ENCODE results near the gene PCDHB5. TPM values are rescaled to one million over a fixed set of nuclear protein-coding genes. Genes with fewer than 3 reads are reported as not detected.
"Not testable (repeated sequence)": the region's sequence is repeated elsewhere in the genome, so short reads cannot be mapped to it uniquely, and the experiment has no call there.

Gene PCDHB5
- total RNA-seq, 1 donor from 2014 or later = 9.7 TPM

- peak overlapping the region; percentile 44 for H3K4me3 ChIP-seq (ENCODE audit: insufficient read depth, low read depth, low read length)
- Mint-ChIP-seq H3K36me3 (ENCODE audit: low read depth, unreplicated experiment) (peaks cover 20% of the 10 kb centered on the region), H3K27me3 (ENCODE audit: low read depth, unreplicated experiment) (no peaks in the 10 kb centered on the region), H3K4me3 (ENCODE audit: unreplicated experiment) (peak overlapping the region; percentile 79), H3K9me3 (ENCODE audit: unreplicated experiment) (peaks cover 25% of the 10 kb centered on the region), H3K27ac (ENCODE audit: unreplicated experiment) (no peak overlapping the region), H3K4me1 (ENCODE audit: low read depth, unreplicated experiment) (no peaks in the 10 kb centered on the region)
- no peak for TF ChIP-seq EZH2 (IDR thresholded peaks at IDR 0.05; ENCODE audit: insufficient read depth, low read length)
- no peak for TF ChIP-seq CTCF (IDR thresholded peaks at IDR 0.05; ENCODE audit: insufficient read depth, low read depth, low read length)
- no peaks in the 10 kb centered on the region for H3K79me2 ChIP-seq (ENCODE audit: insufficient read depth, low read length)
- peaks cover 3% of the 10 kb centered on the region for H3K9me3 ChIP-seq (ENCODE audit: insufficient read depth, low read depth, low read length)
- no peak for FAIRE-seq
- no peaks in the 10 kb centered on the region for H3K27me3 ChIP-seq (ENCODE audit: insufficient read depth, low read length)
- no peak for DNase-seq (ENCODE audit: low read depth)
- H3K4me1 ChIP-seq (ENCODE audit: insufficient read depth, low read length) = no peaks in the 10 kb centered on the region
- no peaks in the 10 kb centered on the region for H4K20me1 ChIP-seq (ENCODE audit: insufficient read depth, low read length)
- no peak overlapping the region for H3K27ac ChIP-seq (ENCODE audit: low read depth, low read length)
- H3K4me2 ChIP-seq (ENCODE audit: low read length) = peak overlapping the region; percentile 62
- no peaks in the 10 kb centered on the region for H3K36me3 ChIP-seq (ENCODE audit: insufficient read depth, low read length)
- no peak overlapping the region for H2AFZ ChIP-seq (ENCODE audit: low read depth, low read length)
- H3K9ac ChIP-seq (ENCODE audit: low read length) = no peak overlapping the region
Measured at GRCh38 chr5:141135718-141136266, 786 bp downstream of the PCDHB5 start.

- not testable (repeated sequence) for H3K4me3 ChIP-seq (ENCODE audit: insufficient read depth, low read depth, low read length); H3K27me3 ChIP-seq (ENCODE audit: insufficient read depth, low read length); H3K27ac ChIP-seq (ENCODE audit: low read depth, low read length); H3K27ac Mint-ChIP-seq (ENCODE audit: unreplicated experiment); H3K79me2 ChIP-seq (ENCODE audit: insufficient read depth, low read length); H3K4me1 Mint-ChIP-seq (ENCODE audit: low read depth, unreplicated experiment); FAIRE-seq; H3K9ac ChIP-seq (ENCODE audit: low read length); H3K4me1 ChIP-seq (ENCODE audit: insufficient read depth, low read length); H4K20me1 ChIP-seq (ENCODE audit: insufficient read depth, low read length); H3K9me3 ChIP-seq (ENCODE audit: insufficient read depth, low read depth, low read length); H3K27me3 Mint-ChIP-seq (ENCODE audit: low read depth, unreplicated experiment); H2AFZ ChIP-seq (ENCODE audit: low read depth, low read length); DNase-seq (ENCODE audit: low read depth); H3K4me2 ChIP-seq (ENCODE audit: low read length); H3K4me3 Mint-ChIP-seq (ENCODE audit: unreplicated experiment); H3K36me3 ChIP-seq (ENCODE audit: insufficient read depth, low read length)
- Mint-ChIP-seq H3K9me3 (ENCODE audit: unreplicated experiment) (peaks cover 25% of the 10 kb centered on the region), H3K36me3 (ENCODE audit: low read depth, unreplicated experiment) (peaks cover 16% of the 10 kb centered on the region)
Measured at GRCh38 chr5:141137346-141137745, 2.3 kb downstream of the PCDHB5 start.

GRCh38 chr5:141149812-141150211 lies 14.8 kb downstream of the PCDHB5 start, which contains the start of gene PCDHB6:
Gene PCDHB6 (plus strand): TSS chr5:141150057. CDS start chr5:141150258, 201 bp downstream.
- no peak within 1 kb of the TSS for H2AFZ ChIP-seq (ENCODE audit: low read depth, low read length)
- H3K9ac ChIP-seq (ENCODE audit: low read length) = no peak within 1 kb of the TSS
- Mint-ChIP-seq H3K9me3 (ENCODE audit: unreplicated experiment) (peaks cover 16% of the 10 kb centered on the region), H3K4me1 (ENCODE audit: low read depth, unreplicated experiment) (no peaks in the 10 kb centered on the region), H3K27me3 (ENCODE audit: low read depth, unreplicated experiment) (no peaks in the 10 kb centered on the region), H3K36me3 (ENCODE audit: low read depth, unreplicated experiment) (peaks cover 12% of the 10 kb centered on the region), H3K4me3 (ENCODE audit: unreplicated experiment) (no peak within 1 kb of the TSS), H3K27ac (ENCODE audit: unreplicated experiment) (no peak within 1 kb of the TSS)
- FAIRE-seq = no peak
- TF ChIP-seq CTCF (IDR thresholded peaks at IDR 0.05; ENCODE audit: insufficient read depth, low read depth, low read length) (no peak), EZH2 (IDR thresholded peaks at IDR 0.05; ENCODE audit: insufficient read depth, low read length) (no peak)
- no peak within 1 kb of the TSS for H3K4me2 ChIP-seq (ENCODE audit: low read length)
- H3K36me3 ChIP-seq (ENCODE audit: insufficient read depth, low read length) = no peaks in the 10 kb centered on the region
- no peak for DNase-seq (ENCODE audit: low read depth)
- H3K4me1 ChIP-seq (ENCODE audit: insufficient read depth, low read length) = no peaks in the 10 kb centered on the region
- H3K4me3 ChIP-seq (ENCODE audit: insufficient read depth, low read depth, low read length) = no peak within 1 kb of the TSS
- H3K27ac ChIP-seq (ENCODE audit: low read depth, low read length) = no peak within 1 kb of the TSS
- no peaks in the 10 kb centered on the region for H3K27me3 ChIP-seq (ENCODE audit: insufficient read depth, low read length)
- H4K20me1 ChIP-seq (ENCODE audit: insufficient read depth, low read length) = no peaks in the 10 kb centered on the region
- H3K9me3 ChIP-seq (ENCODE audit: insufficient read depth, low read depth, low read length) = peaks cover 9% of the 10 kb centered on the region
- H3K79me2 ChIP-seq (ENCODE audit: insufficient read depth, low read length) = no peaks in the 10 kb centered on the region
